Measurements from ENCODE around the gene NELL1.

- TF ChIP-seq POLR2AphosphoS5 (IDR thresholded peaks at IDR 0.05) = no peak
- TF ChIP-seq CTCF (IDR thresholded peaks at IDR 0.05) = no peak
- no peak for TF ChIP-seq EP300 (IDR thresholded peaks at IDR 0.05)
These were observed 203.7 kb downstream of the NELL1 start for GRCh38 chr11:20873054-20873453.

All from upper lobe of left lung (tissue), 4 donors.